Panc1 (cell line): Measurements from ENCODE around the gene EMC9.

Source experiments
- TF ChIP-seq, protein P1 (sequence below): fragments of 450-650 bp; IDR thresholded peaks from 2 replicates; pipeline ENCODE4 v1.5.1; 2017; ENCODE audit warnings: mild to moderate bottlenecking
- TF ChIP-seq, protein P2 (sequence below), 2 experiments: IDR thresholded peaks; 2 replicates each; pipeline ENCODE4 v1.6.1; 2011 to 2012; ENCODE audit warnings: low read depth in 2 of 2, control low read depth in 1 of 2, low read length in 1 of 2, mild to moderate bottlenecking in 1 of 2, moderate library complexity in 1 of 2; ENCODE audit not compliant: insufficient read depth in 1 of 2

DNA sequence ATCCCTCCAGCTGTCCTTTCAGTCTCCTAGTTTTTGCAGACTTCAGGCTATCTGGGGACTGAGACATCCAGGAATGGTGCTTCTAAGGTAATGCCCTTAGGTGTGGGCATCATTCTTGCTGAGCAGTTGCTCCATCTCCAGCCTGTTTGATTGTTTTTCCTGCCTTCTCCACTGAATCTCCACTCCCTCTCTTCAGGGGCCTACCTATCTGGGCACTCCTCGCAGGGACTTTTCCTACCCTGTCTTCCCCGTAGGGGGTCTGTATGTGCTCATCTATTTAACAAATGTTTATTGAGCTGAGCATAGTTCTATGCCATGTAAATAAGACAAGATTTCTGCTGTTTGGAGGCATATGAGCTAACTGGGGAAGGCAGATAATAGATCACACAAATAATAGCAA lies 8.4 kb downstream of the EMC9 start:
- TF ChIP-seq, protein P1, sequence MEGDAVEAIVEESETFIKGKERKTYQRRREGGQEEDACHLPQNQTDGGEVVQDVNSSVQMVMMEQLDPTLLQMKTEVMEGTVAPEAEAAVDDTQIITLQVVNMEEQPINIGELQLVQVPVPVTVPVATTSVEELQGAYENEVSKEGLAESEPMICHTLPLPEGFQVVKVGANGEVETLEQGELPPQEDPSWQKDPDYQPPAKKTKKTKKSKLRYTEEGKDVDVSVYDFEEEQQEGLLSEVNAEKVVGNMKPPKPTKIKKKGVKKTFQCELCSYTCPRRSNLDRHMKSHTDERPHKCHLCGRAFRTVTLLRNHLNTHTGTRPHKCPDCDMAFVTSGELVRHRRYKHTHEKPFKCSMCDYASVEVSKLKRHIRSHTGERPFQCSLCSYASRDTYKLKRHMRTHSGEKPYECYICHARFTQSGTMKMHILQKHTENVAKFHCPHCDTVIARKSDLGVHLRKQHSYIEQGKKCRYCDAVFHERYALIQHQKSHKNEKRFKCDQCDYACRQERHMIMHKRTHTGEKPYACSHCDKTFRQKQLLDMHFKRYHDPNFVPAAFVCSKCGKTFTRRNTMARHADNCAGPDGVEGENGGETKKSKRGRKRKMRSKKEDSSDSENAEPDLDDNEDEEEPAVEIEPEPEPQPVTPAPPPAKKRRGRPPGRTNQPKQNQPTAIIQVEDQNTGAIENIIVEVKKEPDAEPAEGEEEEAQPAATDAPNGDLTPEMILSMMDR, result no peak
- TF ChIP-seq, protein P2, sequence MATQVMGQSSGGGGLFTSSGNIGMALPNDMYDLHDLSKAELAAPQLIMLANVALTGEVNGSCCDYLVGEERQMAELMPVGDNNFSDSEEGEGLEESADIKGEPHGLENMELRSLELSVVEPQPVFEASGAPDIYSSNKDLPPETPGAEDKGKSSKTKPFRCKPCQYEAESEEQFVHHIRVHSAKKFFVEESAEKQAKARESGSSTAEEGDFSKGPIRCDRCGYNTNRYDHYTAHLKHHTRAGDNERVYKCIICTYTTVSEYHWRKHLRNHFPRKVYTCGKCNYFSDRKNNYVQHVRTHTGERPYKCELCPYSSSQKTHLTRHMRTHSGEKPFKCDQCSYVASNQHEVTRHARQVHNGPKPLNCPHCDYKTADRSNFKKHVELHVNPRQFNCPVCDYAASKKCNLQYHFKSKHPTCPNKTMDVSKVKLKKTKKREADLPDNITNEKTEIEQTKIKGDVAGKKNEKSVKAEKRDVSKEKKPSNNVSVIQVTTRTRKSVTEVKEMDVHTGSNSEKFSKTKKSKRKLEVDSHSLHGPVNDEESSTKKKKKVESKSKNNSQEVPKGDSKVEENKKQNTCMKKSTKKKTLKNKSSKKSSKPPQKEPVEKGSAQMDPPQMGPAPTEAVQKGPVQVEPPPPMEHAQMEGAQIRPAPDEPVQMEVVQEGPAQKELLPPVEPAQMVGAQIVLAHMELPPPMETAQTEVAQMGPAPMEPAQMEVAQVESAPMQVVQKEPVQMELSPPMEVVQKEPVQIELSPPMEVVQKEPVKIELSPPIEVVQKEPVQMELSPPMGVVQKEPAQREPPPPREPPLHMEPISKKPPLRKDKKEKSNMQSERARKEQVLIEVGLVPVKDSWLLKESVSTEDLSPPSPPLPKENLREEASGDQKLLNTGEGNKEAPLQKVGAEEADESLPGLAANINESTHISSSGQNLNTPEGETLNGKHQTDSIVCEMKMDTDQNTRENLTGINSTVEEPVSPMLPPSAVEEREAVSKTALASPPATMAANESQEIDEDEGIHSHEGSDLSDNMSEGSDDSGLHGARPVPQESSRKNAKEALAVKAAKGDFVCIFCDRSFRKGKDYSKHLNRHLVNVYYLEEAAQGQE (IDR thresholded peaks at IDR 0.05; ENCODE audit: insufficient read depth in 1 of 2, low read depth in 2 of 2, low read length in 1 of 2), result no peak
